ENCODE data around the gene PPIL6.

GRCh38 chr6:109447087-109447486, 6.7 kb upstream of the PPIL6 start:
- TF ChIP-seq POLR2A (IDR thresholded peaks at IDR 0.05) (no peak), CTCF (IDR thresholded peaks at IDR 0.05) (no peak), POLR2AphosphoS5 (IDR thresholded peaks at IDR 0.05) (no peak)
